H1 (cell line): ENCODE data around the gene SPATS2L.

Experiments
- EGR1 ChIP-seq: IDR thresholded peaks from 2 replicates; pipeline ENCODE4 v1.6.1; 2011; ENCODE audit warnings: low read depth, low read length, borderline replicate concordance
- NANOG ChIP-seq: IDR thresholded peaks from 2 replicates; pipeline ENCODE4 v1.6.1; 2011; ENCODE audit warnings: low read length, low read depth, mild to moderate bottlenecking, inconsistent platforms; ENCODE audit not compliant: insufficient read depth, poor library complexity, severe bottlenecking
- RFX5 ChIP-seq: IDR thresholded peaks from 2 replicates; pipeline ENCODE4 v1.6.1; 2011; ENCODE audit warnings: low read depth, low read length, improper control_type of control experiment, borderline replicate concordance
- SIN3A ChIP-seq, 2 experiments: IDR thresholded peaks in 1 of 2; conservative IDR thresholded peaks in 1 of 2; 2 replicates each; pipeline ENCODE4 v1.6.1; 2011 to 2012; ENCODE audit warnings: low read length in 2 of 2, improper control_type of control experiment in 1 of 2, low read depth in 1 of 2, mild to moderate bottlenecking in 1 of 2
- TF ChIP-seq, protein P1 (sequence below): IDR thresholded peaks from 2 replicates; pipeline ENCODE4 v1.6.1; 2012; ENCODE audit warnings: inconsistent platforms
- TF ChIP-seq, protein P2 (sequence below), 3 experiments: IDR thresholded peaks; 1 replicate in 2 of 3; 2 replicates in 1 of 3; pipeline versions ENCODE4 v1.5.1 to v1.6.1; 2011; ENCODE audit warnings: low read length in 3 of 3, mild to moderate bottlenecking in 3 of 3, inconsistent platforms in 2 of 3, low read depth in 1 of 3, moderate library complexity in 1 of 3; ENCODE audit not compliant: insufficient read depth in 1 of 3; ENCODE audit errors: control extremely low read depth in 1 of 3

DNA sequence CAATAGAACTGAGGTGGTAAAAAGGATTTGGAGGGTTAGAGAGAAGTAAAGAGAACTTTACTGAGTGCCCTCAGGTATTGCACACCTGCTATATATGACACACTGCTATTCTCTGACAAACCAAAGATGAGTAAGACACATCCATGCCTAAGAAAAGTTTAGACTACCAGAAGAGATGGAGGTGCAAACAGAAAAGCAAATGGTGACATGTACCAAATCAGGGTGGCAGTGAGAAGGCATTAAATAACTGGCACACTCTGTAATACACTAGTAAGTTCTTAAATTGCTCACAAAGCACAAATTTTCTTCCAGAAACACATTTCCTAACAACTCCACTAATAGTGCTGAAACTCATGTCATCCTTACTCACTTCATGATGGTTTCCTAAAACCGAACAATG, 114.8 kb downstream of the SPATS2L start:
- TF ChIP-seq, protein P1, sequence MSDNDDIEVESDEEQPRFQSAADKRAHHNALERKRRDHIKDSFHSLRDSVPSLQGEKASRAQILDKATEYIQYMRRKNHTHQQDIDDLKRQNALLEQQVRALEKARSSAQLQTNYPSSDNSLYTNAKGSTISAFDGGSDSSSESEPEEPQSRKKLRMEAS: no peak
- TF ChIP-seq NANOG: no peak
- TF ChIP-seq RFX5: no peak
- no peak for TF ChIP-seq EGR1
- TF ChIP-seq SIN3A (conservative IDR thresholded peaks at IDR 0.05 in 1 of 2, IDR thresholded peaks at IDR 0.05 in 1 of 2; ENCODE audit: low read depth in 1 of 2, low read length in 2 of 2): no peak
- TF ChIP-seq, protein P2, sequence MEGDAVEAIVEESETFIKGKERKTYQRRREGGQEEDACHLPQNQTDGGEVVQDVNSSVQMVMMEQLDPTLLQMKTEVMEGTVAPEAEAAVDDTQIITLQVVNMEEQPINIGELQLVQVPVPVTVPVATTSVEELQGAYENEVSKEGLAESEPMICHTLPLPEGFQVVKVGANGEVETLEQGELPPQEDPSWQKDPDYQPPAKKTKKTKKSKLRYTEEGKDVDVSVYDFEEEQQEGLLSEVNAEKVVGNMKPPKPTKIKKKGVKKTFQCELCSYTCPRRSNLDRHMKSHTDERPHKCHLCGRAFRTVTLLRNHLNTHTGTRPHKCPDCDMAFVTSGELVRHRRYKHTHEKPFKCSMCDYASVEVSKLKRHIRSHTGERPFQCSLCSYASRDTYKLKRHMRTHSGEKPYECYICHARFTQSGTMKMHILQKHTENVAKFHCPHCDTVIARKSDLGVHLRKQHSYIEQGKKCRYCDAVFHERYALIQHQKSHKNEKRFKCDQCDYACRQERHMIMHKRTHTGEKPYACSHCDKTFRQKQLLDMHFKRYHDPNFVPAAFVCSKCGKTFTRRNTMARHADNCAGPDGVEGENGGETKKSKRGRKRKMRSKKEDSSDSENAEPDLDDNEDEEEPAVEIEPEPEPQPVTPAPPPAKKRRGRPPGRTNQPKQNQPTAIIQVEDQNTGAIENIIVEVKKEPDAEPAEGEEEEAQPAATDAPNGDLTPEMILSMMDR (IDR thresholded peaks at IDR 0.05; ENCODE audit: control extremely low read depth in 1 of 3, insufficient read depth in 1 of 3, low read depth in 1 of 3, low read length in 3 of 3): no peak
